Measurements from ENCODE around the gene IRF2BP2. TPM values are rescaled to one million over a fixed set of nuclear protein-coding genes. Genes with fewer than 3 reads are reported as not detected.

Gene IRF2BP2
- total and polyA plus RNA-seq, 2 of the 13 experiments (the other 11 are each of a cell fraction or from before 2014, with no cell fraction given): 140 to 147 TPM

DNA sequence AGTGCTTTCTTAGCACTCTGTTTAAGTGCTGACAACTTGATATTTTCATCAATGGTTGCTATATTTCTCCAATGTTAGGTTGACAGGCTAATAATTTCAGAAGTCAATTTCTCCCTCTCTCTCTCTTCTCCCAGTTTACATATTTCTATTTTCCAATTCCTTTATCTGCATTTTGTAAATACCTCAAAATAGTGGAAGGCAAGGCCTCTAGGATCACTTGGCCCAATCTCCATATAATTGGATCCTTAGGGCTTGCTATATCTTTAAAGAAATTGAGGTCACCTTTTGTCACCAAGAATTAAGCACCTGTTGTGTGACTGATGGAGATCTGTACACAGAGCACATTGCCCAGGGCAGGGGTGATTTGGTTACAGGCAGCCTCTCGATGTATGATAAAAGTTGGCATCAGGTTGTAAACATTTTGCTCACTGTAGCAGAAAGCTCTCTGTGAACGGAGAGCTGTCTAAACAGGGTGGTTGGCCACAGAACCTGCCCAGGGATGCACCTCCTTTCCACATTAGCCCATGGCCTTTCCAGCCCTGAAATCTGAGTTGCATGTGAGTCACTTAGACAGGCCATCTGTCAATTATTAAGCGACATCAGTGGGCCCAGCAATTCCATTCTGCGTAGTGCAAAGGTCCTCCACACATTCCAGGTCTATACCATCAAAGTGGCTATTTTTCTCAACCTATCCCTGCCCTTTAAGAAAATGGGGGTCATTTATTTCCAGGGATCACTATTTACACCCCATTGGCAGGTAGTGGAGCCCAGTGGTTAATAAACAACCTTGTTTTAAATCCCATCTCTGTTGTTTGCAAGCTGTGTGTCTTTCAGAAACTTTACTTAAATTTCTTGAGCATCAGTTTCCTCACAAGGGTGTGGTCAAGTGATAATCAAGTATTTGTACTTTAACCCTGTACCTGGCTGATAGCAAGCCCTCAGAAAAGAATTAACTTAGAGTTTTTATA, 29.1 kb upstream of the IRF2BP2 start (continued):
- TF ChIP-seq MTF2 (CRISPR knock-in tag; IDR thresholded peaks at IDR 0.05; ENCODE audit: borderline replicate concordance) (no peak), RXRA (CRISPR knock-in tag; IDR thresholded peaks at IDR 0.05) (peak; percentile 72; the same call in 1 of the 2 replicates), YEATS2 (CRISPR knock-in tag; IDR thresholded peaks at IDR 0.05; ENCODE audit: borderline replicate concordance) (peak; percentile 50; the same call in 1 of the 2 replicates), BCL6 (CRISPR knock-in tag; IDR thresholded peaks at IDR 0.05) (peak; percentile 92), ZNF776 (CRISPR knock-in tag; IDR thresholded peaks at IDR 0.05) (no peak), SNAI1 (CRISPR knock-in tag; IDR thresholded peaks at IDR 0.05; ENCODE audit: borderline replicate concordance) (0 out of 2 replicates have a peak, but pooled peaks have one; percentile 57), BORCS8-MEF2B (CRISPR knock-in tag; IDR thresholded peaks at IDR 0.05) (peak; percentile 71; the same call in 1 of the 2 replicates), TAF15 (IDR thresholded peaks at IDR 0.05; ENCODE audit: low read depth, low read length, poor library complexity, severe bottlenecking) (no peak), ZNF652 (CRISPR knock-in tag; IDR thresholded peaks at IDR 0.05; ENCODE audit: borderline replicate concordance, low read depth) (peak; percentile 38; the same call in 1 of the 2 replicates)
- TF ChIP-seq, protein P1, sequence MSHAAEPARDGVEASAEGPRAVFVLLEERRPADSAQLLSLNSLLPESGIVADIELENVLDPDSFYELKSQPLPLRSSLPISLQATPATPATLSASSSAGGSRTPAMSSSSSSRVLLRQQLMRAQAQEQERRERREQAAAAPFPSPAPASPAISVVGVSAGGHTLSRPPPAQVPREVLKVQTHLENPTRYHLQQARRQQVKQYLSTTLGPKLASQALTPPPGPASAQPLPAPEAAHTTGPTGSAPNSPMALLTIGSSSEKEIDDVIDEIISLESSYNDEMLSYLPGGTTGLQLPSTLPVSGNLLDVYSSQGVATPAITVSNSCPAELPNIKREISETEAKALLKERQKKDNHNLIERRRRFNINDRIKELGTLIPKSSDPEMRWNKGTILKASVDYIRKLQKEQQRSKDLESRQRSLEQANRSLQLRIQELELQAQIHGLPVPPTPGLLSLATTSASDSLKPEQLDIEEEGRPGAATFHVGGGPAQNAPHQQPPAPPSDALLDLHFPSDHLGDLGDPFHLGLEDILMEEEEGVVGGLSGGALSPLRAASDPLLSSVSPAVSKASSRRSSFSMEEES (CRISPR knock-in tag; IDR thresholded peaks at IDR 0.05): peak; percentile 79
- TF ChIP-seq, protein P2, sequence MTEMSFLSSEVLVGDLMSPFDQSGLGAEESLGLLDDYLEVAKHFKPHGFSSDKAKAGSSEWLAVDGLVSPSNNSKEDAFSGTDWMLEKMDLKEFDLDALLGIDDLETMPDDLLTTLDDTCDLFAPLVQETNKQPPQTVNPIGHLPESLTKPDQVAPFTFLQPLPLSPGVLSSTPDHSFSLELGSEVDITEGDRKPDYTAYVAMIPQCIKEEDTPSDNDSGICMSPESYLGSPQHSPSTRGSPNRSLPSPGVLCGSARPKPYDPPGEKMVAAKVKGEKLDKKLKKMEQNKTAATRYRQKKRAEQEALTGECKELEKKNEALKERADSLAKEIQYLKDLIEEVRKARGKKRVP (CRISPR knock-in tag; IDR thresholded peaks at IDR 0.05): peak in 1 of 2 experiments; percentile 74; a peak in 1 of 4 replicates
- TF ChIP-seq, protein P3, sequence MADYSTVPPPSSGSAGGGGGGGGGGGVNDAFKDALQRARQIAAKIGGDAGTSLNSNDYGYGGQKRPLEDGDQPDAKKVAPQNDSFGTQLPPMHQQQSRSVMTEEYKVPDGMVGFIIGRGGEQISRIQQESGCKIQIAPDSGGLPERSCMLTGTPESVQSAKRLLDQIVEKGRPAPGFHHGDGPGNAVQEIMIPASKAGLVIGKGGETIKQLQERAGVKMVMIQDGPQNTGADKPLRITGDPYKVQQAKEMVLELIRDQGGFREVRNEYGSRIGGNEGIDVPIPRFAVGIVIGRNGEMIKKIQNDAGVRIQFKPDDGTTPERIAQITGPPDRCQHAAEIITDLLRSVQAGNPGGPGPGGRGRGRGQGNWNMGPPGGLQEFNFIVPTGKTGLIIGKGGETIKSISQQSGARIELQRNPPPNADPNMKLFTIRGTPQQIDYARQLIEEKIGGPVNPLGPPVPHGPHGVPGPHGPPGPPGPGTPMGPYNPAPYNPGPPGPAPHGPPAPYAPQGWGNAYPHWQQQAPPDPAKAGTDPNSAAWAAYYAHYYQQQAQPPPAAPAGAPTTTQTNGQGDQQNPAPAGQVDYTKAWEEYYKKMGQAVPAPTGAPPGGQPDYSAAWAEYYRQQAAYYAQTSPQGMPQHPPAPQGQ (CRISPR knock-in tag; IDR thresholded peaks at IDR 0.05; ENCODE audit: borderline replicate concordance): no peak
- TF ChIP-seq, protein P4, sequence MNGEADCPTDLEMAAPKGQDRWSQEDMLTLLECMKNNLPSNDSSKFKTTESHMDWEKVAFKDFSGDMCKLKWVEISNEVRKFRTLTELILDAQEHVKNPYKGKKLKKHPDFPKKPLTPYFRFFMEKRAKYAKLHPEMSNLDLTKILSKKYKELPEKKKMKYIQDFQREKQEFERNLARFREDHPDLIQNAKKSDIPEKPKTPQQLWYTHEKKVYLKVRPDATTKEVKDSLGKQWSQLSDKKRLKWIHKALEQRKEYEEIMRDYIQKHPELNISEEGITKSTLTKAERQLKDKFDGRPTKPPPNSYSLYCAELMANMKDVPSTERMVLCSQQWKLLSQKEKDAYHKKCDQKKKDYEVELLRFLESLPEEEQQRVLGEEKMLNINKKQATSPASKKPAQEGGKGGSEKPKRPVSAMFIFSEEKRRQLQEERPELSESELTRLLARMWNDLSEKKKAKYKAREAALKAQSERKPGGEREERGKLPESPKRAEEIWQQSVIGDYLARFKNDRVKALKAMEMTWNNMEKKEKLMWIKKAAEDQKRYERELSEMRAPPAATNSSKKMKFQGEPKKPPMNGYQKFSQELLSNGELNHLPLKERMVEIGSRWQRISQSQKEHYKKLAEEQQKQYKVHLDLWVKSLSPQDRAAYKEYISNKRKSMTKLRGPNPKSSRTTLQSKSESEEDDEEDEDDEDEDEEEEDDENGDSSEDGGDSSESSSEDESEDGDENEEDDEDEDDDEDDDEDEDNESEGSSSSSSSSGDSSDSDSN (CRISPR knock-in tag; IDR thresholded peaks at IDR 0.05): peak; percentile 48
- TF ChIP-seq, protein P5, sequence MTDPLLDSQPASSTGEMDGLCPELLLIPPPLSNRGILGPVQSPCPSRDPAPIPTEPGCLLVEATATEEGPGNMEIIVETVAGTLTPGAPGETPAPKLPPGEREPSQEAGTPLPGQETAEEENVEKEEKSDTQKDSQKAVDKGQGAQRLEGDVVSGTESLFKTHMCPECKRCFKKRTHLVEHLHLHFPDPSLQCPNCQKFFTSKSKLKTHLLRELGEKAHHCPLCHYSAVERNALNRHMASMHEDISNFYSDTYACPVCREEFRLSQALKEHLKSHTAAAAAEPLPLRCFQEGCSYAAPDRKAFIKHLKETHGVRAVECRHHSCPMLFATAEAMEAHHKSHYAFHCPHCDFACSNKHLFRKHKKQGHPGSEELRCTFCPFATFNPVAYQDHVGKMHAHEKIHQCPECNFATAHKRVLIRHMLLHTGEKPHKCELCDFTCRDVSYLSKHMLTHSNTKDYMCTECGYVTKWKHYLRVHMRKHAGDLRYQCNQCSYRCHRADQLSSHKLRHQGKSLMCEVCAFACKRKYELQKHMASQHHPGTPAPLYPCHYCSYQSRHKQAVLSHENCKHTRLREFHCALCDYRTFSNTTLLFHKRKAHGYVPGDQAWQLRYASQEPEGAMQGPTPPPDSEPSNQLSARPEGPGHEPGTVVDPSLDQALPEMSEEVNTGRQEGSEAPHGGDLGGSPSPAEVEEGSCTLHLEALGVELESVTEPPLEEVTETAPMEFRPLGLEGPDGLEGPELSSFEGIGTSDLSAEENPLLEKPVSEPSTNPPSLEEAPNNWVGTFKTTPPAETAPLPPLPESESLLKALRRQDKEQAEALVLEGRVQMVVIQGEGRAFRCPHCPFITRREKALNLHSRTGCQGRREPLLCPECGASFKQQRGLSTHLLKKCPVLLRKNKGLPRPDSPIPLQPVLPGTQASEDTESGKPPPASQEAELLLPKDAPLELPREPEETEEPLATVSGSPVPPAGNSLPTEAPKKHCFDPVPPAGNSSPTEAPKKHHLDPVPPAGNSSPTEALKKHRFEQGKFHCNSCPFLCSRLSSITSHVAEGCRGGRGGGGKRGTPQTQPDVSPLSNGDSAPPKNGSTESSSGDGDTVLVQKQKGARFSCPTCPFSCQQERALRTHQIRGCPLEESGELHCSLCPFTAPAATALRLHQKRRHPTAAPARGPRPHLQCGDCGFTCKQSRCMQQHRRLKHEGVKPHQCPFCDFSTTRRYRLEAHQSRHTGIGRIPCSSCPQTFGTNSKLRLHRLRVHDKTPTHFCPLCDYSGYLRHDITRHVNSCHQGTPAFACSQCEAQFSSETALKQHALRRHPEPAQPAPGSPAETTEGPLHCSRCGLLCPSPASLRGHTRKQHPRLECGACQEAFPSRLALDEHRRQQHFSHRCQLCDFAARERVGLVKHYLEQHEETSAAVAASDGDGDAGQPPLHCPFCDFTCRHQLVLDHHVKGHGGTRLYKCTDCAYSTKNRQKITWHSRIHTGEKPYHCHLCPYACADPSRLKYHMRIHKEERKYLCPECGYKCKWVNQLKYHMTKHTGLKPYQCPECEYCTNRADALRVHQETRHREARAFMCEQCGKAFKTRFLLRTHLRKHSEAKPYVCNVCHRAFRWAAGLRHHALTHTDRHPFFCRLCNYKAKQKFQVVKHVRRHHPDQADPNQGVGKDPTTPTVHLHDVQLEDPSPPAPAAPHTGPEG (CRISPR knock-in tag; IDR thresholded peaks at IDR 0.05): no peak; the same call in 1 of the 2 replicates

Measured in HepG2 (cell line).